Right renal cortex interstitium (tissue), 3 donors: ENCODE data around the gene XDH. TPM values are rescaled to one million over a fixed set of nuclear protein-coding genes. Genes with fewer than 3 reads are reported as not detected.

ENCODE experiments used
- DNase-seq, 3 donors: peaks; one replicate each; pipeline ENCODE4 v3.0.0-alpha.2; 2013; ENCODE audit warnings: low read depth in 3 of 3, low spot score in 2 of 3
- polyA plus RNA-seq, 3 donors: library from polyadenylated mRNA; unstranded; fragments of 120-200 nt; gene quantifications; one replicate each; pipeline ENCODE4 v1.2.1, GENCODE V29; 2013; ENCODE audit not compliant: insufficient read length in 3 of 3

The XDH gene
- polyA plus RNA-seq, 3 donors, result 0.03 to 0.14 (median 0.06) TPM

- DNase-seq, result no peak
Measured at GRCh38 chr2:31333046-31333445, 81.5 kb downstream of the XDH start.

GRCh38 chr2:31332521-31332920, 82.0 kb downstream of the XDH start:
- DNase-seq, result no peak

GRCh38 chr2:31331156-31331555, 83.4 kb downstream of the XDH start:
- DNase-seq, result no peak

GRCh38 chr2:31329081-31329625, 85.4 kb downstream of the XDH start:
- DNase-seq, result no peak

- DNase-seq, result no peak
Measured at GRCh38 chr2:31328026-31328425, 86.5 kb downstream of the XDH start.

GRCh38 chr2:31327505-31327904, 87.0 kb downstream of the XDH start:
- DNase-seq, result no peak

GRCh38 chr2:31324016-31324633, 90.4 kb downstream of the XDH start:
- no peak for DNase-seq

- DNase-seq, result no peak
Measured at GRCh38 chr2:31322371-31322770, 92.2 kb downstream of the XDH start.

GRCh38 chr2:31319406-31320175, 95.0 kb downstream of the XDH start:
- no peak for DNase-seq

GRCh38 chr2:31318361-31319336, 95.9 kb downstream of the XDH start:
- DNase-seq, result no peak

- DNase-seq, result no peak
Measured at GRCh38 chr2:31317396-31317795, 97.1 kb downstream of the XDH start.

GRCh38 chr2:31314761-31315160, 99.8 kb downstream of the XDH start:
- no peak for DNase-seq

GRCh38 chr2:31312898-31313297, 101.6 kb downstream of the XDH start:
- no peak for DNase-seq

- DNase-seq, result no peak
Measured at GRCh38 chr2:31304816-31305215, 109.7 kb downstream of the XDH start.

- DNase-seq, result no peak
Measured at GRCh38 chr2:31302940-31303563, 111.5 kb downstream of the XDH start.

- no peak for DNase-seq
Measured at GRCh38 chr2:31300309-31300708, 114.2 kb downstream of the XDH start.

GRCh38 chr2:31299547-31299946, 115.0 kb downstream of the XDH start:
- no peak for DNase-seq

GRCh38 chr2:31297751-31298150, 116.8 kb downstream of the XDH start:
- DNase-seq, result no peak

- no peak for DNase-seq
Measured at GRCh38 chr2:31296641-31297287, 117.8 kb downstream of the XDH start.

- DNase-seq, result no peak
Measured at GRCh38 chr2:31294196-31294595, 120.3 kb downstream of the XDH start.
